Left ventricle myocardium inferior (tissue), 1 donor: ENCODE results near the gene SH3BP1. TPM values are rescaled to one million over a fixed set of nuclear protein-coding genes. Genes with fewer than 3 reads are reported as not detected.
"Not testable (repeated sequence)": the region's sequence is repeated elsewhere in the genome, so short reads cannot be mapped to it uniquely, and the experiment has no call there.

Experiments
- DNase-seq: peaks from one replicate; pipeline ENCODE4 v3.0.0-alpha.2; 2020
- H3K27ac ChIP-seq: fragments of 200-600 bp; replicated peaks from 2 replicates; pipeline ENCODE4 v1.8.0; 2021
- H3K27me3 ChIP-seq: fragments of 200-600 bp; 2 replicates; pipeline ENCODE4 v1.8.0; 2021; ENCODE audit warnings: low read depth
- H3K36me3 ChIP-seq: fragments of 200-600 bp; 2 replicates; pipeline ENCODE4 v1.8.0; 2021
- H3K4me1 ChIP-seq: fragments of 200-600 bp; 2 replicates; pipeline ENCODE4 v1.8.0; 2021
- H3K4me3 ChIP-seq: fragments of 200-600 bp; 2 replicates; pipeline ENCODE4 v1.8.0; 2021; ENCODE audit warnings: mild to moderate bottlenecking, moderate library complexity
- H3K9me3 ChIP-seq: fragments of 200-600 bp; replicated peaks from 2 replicates; pipeline ENCODE4 v1.8.0; 2021
- CTCF ChIP-seq: fragments of 200-600 bp; IDR thresholded peaks from 2 replicates; pipeline ENCODE4 v1.8.0; 2021; ENCODE audit warnings: antibody characterized with exemption, mild to moderate bottlenecking, borderline replicate concordance
- intact Hi-C: fragments of 100-400 bp; cut with micrococcal nuclease; formaldehyde crosslinking; loops from one replicate; pipeline ENCODE4 v1.11.0; 2022
- total RNA-seq: library from RNA; stranded (reverse); fragmentation: NEBNext Ultra II Directional; extraction: Animal tissue kit (Norgen Biotek cat#: 25700); gene quantifications from one replicate; pipeline ENCODE4 v1.2.1, GENCODE V29; 2021
- donor health status: DM: no; HTN: yes; CAD: no; lungs with severe emphysema.

Gene SH3BP1
- total RNA-seq, 1 donor from 2014 or later: 2.5 TPM

GRCh38 chr22:37601203-37601539, 38.3 kb upstream of the SH3BP1 start:
- Histone ChIP-seq H3K27me3 (peaks cover 8% of the 10 kb centered on the region), H3K27ac (no peak overlapping the region), H3K9me3 (no peaks in the 10 kb centered on the region), H3K4me1 (peaks cover 5% of the 10 kb centered on the region), H3K4me3 (no peak overlapping the region), H3K36me3 (no peaks in the 10 kb centered on the region)
- no peak for TF ChIP-seq CTCF
- intact Hi-C loops: no loop called here
- DNase-seq: no peak

- no peak overlapping the region for H3K27ac ChIP-seq
- no peak overlapping the region for H3K4me3 ChIP-seq
- H3K4me1 ChIP-seq: peaks cover 6% of the 10 kb centered on the region
- H3K27me3 ChIP-seq: peaks cover 8% of the 10 kb centered on the region
- no peak for TF ChIP-seq CTCF
- DNase-seq: no peak
- intact Hi-C loops: no loop called here
- no peaks in the 10 kb centered on the region for H3K36me3 ChIP-seq
- H3K9me3 ChIP-seq: no peaks in the 10 kb centered on the region
Measured at GRCh38 chr22:37601540-37602442, 37.7 kb upstream of the SH3BP1 start.

- not testable (repeated sequence) for H3K9me3 ChIP-seq
Measured at GRCh38 chr22:37602546-37603277, 36.8 kb upstream of the SH3BP1 start.

GRCh38 chr22:37604074-37604473, 35.4 kb upstream of the SH3BP1 start:
- intact Hi-C loops: no loop called here
- no peak for DNase-seq
- Histone ChIP-seq H3K4me3 (no peak overlapping the region), H3K27ac (no peak overlapping the region), H3K36me3 (no peaks in the 10 kb centered on the region), H3K4me1 (peaks cover 25% of the 10 kb centered on the region), H3K27me3 (peaks cover 8% of the 10 kb centered on the region), H3K9me3 (no peaks in the 10 kb centered on the region)
- no peak for TF ChIP-seq CTCF

More at GRCh38 chr22:37602546-37603277, 36.8 kb upstream of the SH3BP1 start:
- H3K4me3 ChIP-seq, H3K27ac ChIP-seq, H3K36me3 ChIP-seq, DNase-seq, intact Hi-C loops, H3K27me3 ChIP-seq: not testable (repeated sequence)
- H3K4me1 ChIP-seq: peaks cover 15% of the 10 kb centered on the region

GRCh38 chr22:37604875-37605274, 34.6 kb upstream of the SH3BP1 start:
- intact Hi-C loops: no loop called here
- no peak for DNase-seq
- no peaks in the 10 kb centered on the region for H3K36me3 ChIP-seq
- H3K9me3 ChIP-seq: no peaks in the 10 kb centered on the region
- peaks cover 8% of the 10 kb centered on the region for H3K27me3 ChIP-seq
- TF ChIP-seq CTCF: no peak
- H3K27ac ChIP-seq: no peak overlapping the region
- H3K4me1 ChIP-seq: peaks cover 30% of the 10 kb centered on the region
- no peak overlapping the region for H3K4me3 ChIP-seq
